ENCODE data around the gene SLC6A11. TPM values are rescaled to one million over a fixed set of nuclear protein-coding genes. Genes with fewer than 3 reads are reported as not detected.

Gene SLC6A11
- total and polyA plus RNA-seq, 2 donors (not counting 1 experiment from before 2014, with no cell fraction given) = not detected

GRCh38 chr3:10870296-10870695, 54.3 kb downstream of the SLC6A11 start:
- intact Hi-C loops (cut with micrococcal nuclease) = no loop called here
- Mint-ChIP-seq H3K4me3 (no peak overlapping the region), H3K4me1 (no peaks in the 10 kb centered on the region), H3K27ac (no peak overlapping the region), H3K27me3 (peaks cover 26% of the 10 kb centered on the region), H3K9me3 (ENCODE audit: insufficient read depth) (peaks cover 3% of the 10 kb centered on the region)
- H3K9me3 ChIP-seq (ENCODE audit: control extremely low read depth in 1 of 3, control insufficient read depth in 2 of 3, insufficient read depth in 1 of 3, low read length in 2 of 3) = no peaks in the 10 kb centered on the region
- no peak overlapping the region for H2AFZ ChIP-seq (ENCODE audit: insufficient read depth, low read depth, low read length, poor library complexity, severe bottlenecking)
- H3K9ac ChIP-seq (ENCODE audit: low read length) = no peak overlapping the region
- peaks cover 0 to 6% (median 0%) of the 10 kb centered on the region in 4 experiments for H3K27me3 ChIP-seq (replicated peaks in 1 of 4; ENCODE audit: control extremely low read depth in 1 of 4, control insufficient read depth in 3 of 4, insufficient read depth in 4 of 4, low read length in 3 of 4)
- no peak for TF ChIP-seq CTCF (IDR thresholded peaks at IDR 0.05)
- ATAC-seq (ENCODE audit: low read depth) = no peak
- H4K20me1 ChIP-seq (ENCODE audit: control insufficient read depth, insufficient read depth, low read length, poor library complexity, severe bottlenecking) = no peaks in the 10 kb centered on the region
- H3K4me3 ChIP-seq (ENCODE audit: control extremely low read depth in 1 of 5, extremely low read depth in 1 of 5, insufficient read depth in 1 of 5, low read depth in 2 of 5, low read length in 4 of 5) = no peak overlapping the region
- POLR2A ChIA-PET = no interaction called here
- no peaks in the 10 kb centered on the region for H3K36me3 ChIP-seq (replicated peaks in 1 of 2; ENCODE audit: control extremely low read depth in 1 of 2, control insufficient read depth in 1 of 2, extremely low read depth in 1 of 2, insufficient read depth in 2 of 2, low read length in 1 of 2)
- no peaks in the 10 kb centered on the region for H3K4me1 ChIP-seq (ENCODE audit: control insufficient read depth in 2 of 2, insufficient read depth in 2 of 2, low read length in 2 of 2)
- no peaks in the 10 kb centered on the region for H3K79me2 ChIP-seq (ENCODE audit: control insufficient read depth, insufficient read depth, low read length)
- CTCF ChIA-PET = no interaction called here
- no peak for DNase-seq
- no peak overlapping the region for H3K4me2 ChIP-seq (replicated peaks; ENCODE audit: low read depth, low read length, poor library complexity, severe bottlenecking)
- H3K27ac ChIP-seq (ENCODE audit: low read length in 2 of 2) = no peak overlapping the region
- WGBS (ENCODE audit: insufficient coverage) = 92% methylated on average over 1 of the region's 1 CpG

- intact Hi-C loops (cut with micrococcal nuclease) = no loop called here
- no peak overlapping the region for H3K4me2 ChIP-seq (replicated peaks; ENCODE audit: low read depth, low read length, poor library complexity, severe bottlenecking)
- H3K9me3 ChIP-seq (ENCODE audit: control extremely low read depth in 1 of 3, control insufficient read depth in 2 of 3, insufficient read depth in 1 of 3, low read length in 2 of 3) = no peaks in the 10 kb centered on the region
- DNase-seq (no peak), ATAC-seq (ENCODE audit: low read depth) (no peak)
- H3K27ac ChIP-seq (ENCODE audit: low read length in 2 of 2) = no peak overlapping the region
- WGBS (ENCODE audit: insufficient coverage) = 81% methylated on average over 5 of the region's 5 CpGs
- ChIA-PET CTCF (no interaction called here), POLR2A (no interaction called here)
- no peaks in the 10 kb centered on the region for H3K79me2 ChIP-seq (ENCODE audit: control insufficient read depth, insufficient read depth, low read length)
- Mint-ChIP-seq H3K9me3 (ENCODE audit: insufficient read depth) (peaks cover 3% of the 10 kb centered on the region), H3K4me3 (no peak overlapping the region), H3K27me3 (peaks cover 33% of the 10 kb centered on the region), H3K4me1 (no peaks in the 10 kb centered on the region), H3K27ac (no peak overlapping the region)
- H3K36me3 ChIP-seq (replicated peaks in 1 of 2; ENCODE audit: control extremely low read depth in 1 of 2, control insufficient read depth in 1 of 2, extremely low read depth in 1 of 2, insufficient read depth in 2 of 2, low read length in 1 of 2) = no peaks in the 10 kb centered on the region
- no peak overlapping the region for H3K4me3 ChIP-seq (ENCODE audit: control extremely low read depth in 1 of 5, extremely low read depth in 1 of 5, insufficient read depth in 1 of 5, low read depth in 2 of 5, low read length in 4 of 5)
- H3K9ac ChIP-seq (ENCODE audit: low read length) = no peak overlapping the region
- no peak for TF ChIP-seq CTCF (IDR thresholded peaks at IDR 0.05)
- no peaks in the 10 kb centered on the region for H4K20me1 ChIP-seq (ENCODE audit: control insufficient read depth, insufficient read depth, low read length, poor library complexity, severe bottlenecking)
- H3K4me1 ChIP-seq (ENCODE audit: control insufficient read depth in 2 of 2, insufficient read depth in 2 of 2, low read length in 2 of 2) = no peaks in the 10 kb centered on the region
- peaks cover 0 to 4% (median 0%) of the 10 kb centered on the region in 4 experiments for H3K27me3 ChIP-seq (replicated peaks in 1 of 4; ENCODE audit: control extremely low read depth in 1 of 4, control insufficient read depth in 3 of 4, insufficient read depth in 4 of 4, low read length in 3 of 4)
- H2AFZ ChIP-seq (ENCODE audit: insufficient read depth, low read depth, low read length, poor library complexity, severe bottlenecking) = no peak overlapping the region
These were observed 57.4 kb downstream of the SLC6A11 start for GRCh38 chr3:10873415-10873814.

Measured in B cell (primary cell).